Nephron (organoid): Measurements from ENCODE around the gene IL21R.

ENCODE experiments used
- H3K27ac Mint-ChIP-seq, 3 experiments: 2 replicates each; pipeline ENCODE4 v1.8.0; 2020; ENCODE audit warnings: mixed read lengths in 3 of 3, mild to moderate bottlenecking in 2 of 3, moderate library complexity in 1 of 3
- H3K27me3 Mint-ChIP-seq: 2 replicates; pipeline ENCODE4 v1.8.0; 2021; ENCODE audit warnings: low read depth, mild to moderate bottlenecking, moderate library complexity, mixed read lengths
- H3K36me3 Mint-ChIP-seq: 2 replicates; pipeline ENCODE4 v1.8.0; 2020; ENCODE audit warnings: low read depth, mixed read lengths
- H3K4me1 Mint-ChIP-seq: 2 replicates; pipeline ENCODE4 v1.8.0; 2020; ENCODE audit warnings: mixed read lengths
- H3K4me3 Mint-ChIP-seq, 3 experiments: 2 replicates each; pipeline ENCODE4 v1.8.0; 2020; ENCODE audit warnings: mild to moderate bottlenecking in 3 of 3, mixed read lengths in 3 of 3, moderate library complexity in 2 of 3
- H3K9me3 Mint-ChIP-seq: 2 replicates; pipeline ENCODE4 v1.8.0; 2020; ENCODE audit warnings: mixed read lengths
- TF ChIP-seq, protein P1 (sequence below), 3 experiments: fragments of 200-600 bp; sonication (generic); IDR thresholded peaks; one replicate each; pipeline ENCODE4 v1.5.0; 2021; ENCODE audit warnings: antibody characterized with exemption in 3 of 3; ENCODE audit not compliant: unreplicated experiment in 3 of 3

The IL21R gene

GRCh38 chr16:27370318-27370717, 31.7 kb upstream of the IL21R start:
- H3K27ac Mint-ChIP-seq: no peak overlapping the region
- H3K4me1 Mint-ChIP-seq: no peaks in the 10 kb centered on the region
- H3K4me3 Mint-ChIP-seq: no peak overlapping the region
- H3K36me3 Mint-ChIP-seq: no peaks in the 10 kb centered on the region
- peaks cover 13% of the 10 kb centered on the region for H3K27me3 Mint-ChIP-seq
- peaks cover 6% of the 10 kb centered on the region for H3K9me3 Mint-ChIP-seq
- TF ChIP-seq, protein P1, sequence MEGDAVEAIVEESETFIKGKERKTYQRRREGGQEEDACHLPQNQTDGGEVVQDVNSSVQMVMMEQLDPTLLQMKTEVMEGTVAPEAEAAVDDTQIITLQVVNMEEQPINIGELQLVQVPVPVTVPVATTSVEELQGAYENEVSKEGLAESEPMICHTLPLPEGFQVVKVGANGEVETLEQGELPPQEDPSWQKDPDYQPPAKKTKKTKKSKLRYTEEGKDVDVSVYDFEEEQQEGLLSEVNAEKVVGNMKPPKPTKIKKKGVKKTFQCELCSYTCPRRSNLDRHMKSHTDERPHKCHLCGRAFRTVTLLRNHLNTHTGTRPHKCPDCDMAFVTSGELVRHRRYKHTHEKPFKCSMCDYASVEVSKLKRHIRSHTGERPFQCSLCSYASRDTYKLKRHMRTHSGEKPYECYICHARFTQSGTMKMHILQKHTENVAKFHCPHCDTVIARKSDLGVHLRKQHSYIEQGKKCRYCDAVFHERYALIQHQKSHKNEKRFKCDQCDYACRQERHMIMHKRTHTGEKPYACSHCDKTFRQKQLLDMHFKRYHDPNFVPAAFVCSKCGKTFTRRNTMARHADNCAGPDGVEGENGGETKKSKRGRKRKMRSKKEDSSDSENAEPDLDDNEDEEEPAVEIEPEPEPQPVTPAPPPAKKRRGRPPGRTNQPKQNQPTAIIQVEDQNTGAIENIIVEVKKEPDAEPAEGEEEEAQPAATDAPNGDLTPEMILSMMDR (IDR thresholded peaks at IDR 0.05; ENCODE audit: unreplicated experiment in 3 of 3): no peak

DNA sequence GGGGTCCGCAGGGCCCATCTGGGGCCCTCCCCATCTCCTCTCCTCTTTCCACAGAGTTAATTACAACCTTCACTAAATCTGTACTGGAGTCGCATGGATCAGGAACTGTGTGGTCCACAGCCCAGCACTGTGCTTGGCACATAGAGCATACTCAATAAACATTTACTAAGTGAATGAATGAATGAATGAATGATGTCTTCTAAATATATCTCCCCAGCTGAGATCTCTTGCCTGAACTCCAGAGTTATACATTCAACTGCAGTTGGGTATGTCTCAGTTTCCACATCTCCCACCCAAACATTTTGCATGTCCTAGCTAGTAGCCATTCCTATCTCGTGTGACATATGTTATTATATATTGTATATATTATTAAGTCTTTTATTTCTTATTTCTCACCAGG, 28.7 kb upstream of the IL21R start:
- no peaks in the 10 kb centered on the region for H3K4me1 Mint-ChIP-seq
- TF ChIP-seq, protein P1 (IDR thresholded peaks at IDR 0.05; ENCODE audit: unreplicated experiment in 3 of 3): no peak
- no peak overlapping the region for H3K27ac Mint-ChIP-seq
- no peak overlapping the region for H3K4me3 Mint-ChIP-seq
- peaks cover 12% of the 10 kb centered on the region for H3K27me3 Mint-ChIP-seq
- peaks cover 6% of the 10 kb centered on the region for H3K9me3 Mint-ChIP-seq
- no peaks in the 10 kb centered on the region for H3K36me3 Mint-ChIP-seq

GRCh38 chr16:27374221-27374803, 27.7 kb upstream of the IL21R start:
- Mint-ChIP-seq H3K27me3 (peaks cover 9% of the 10 kb centered on the region), H3K36me3 (no peaks in the 10 kb centered on the region), H3K27ac (no peak overlapping the region), H3K4me3 (no peak overlapping the region), H3K4me1 (no peaks in the 10 kb centered on the region), H3K9me3 (peaks cover 6% of the 10 kb centered on the region)
- TF ChIP-seq, protein P1 (IDR thresholded peaks at IDR 0.05; ENCODE audit: unreplicated experiment in 3 of 3): no peak

GRCh38 chr16:27374804-27375425, 27.1 kb upstream of the IL21R start:
- no peak overlapping the region for H3K27ac Mint-ChIP-seq
- H3K9me3 Mint-ChIP-seq: peaks cover 3% of the 10 kb centered on the region
- no peaks in the 10 kb centered on the region for H3K4me1 Mint-ChIP-seq
- TF ChIP-seq, protein P1 (IDR thresholded peaks at IDR 0.05; ENCODE audit: unreplicated experiment in 3 of 3): peak; percentile 54 to 65 (median 59)
- H3K36me3 Mint-ChIP-seq: no peaks in the 10 kb centered on the region
- no peak overlapping the region for H3K4me3 Mint-ChIP-seq
- peaks cover 4% of the 10 kb centered on the region for H3K27me3 Mint-ChIP-seq

GRCh38 chr16:27377666-27378485, 24.1 kb upstream of the IL21R start:
- Mint-ChIP-seq H3K9me3 (no peaks in the 10 kb centered on the region), H3K27ac (no peak overlapping the region), H3K36me3 (no peaks in the 10 kb centered on the region)

More at GRCh38 chr16:27377666-27378485, 24.1 kb upstream of the IL21R start:
- no peaks in the 10 kb centered on the region for H3K4me1 Mint-ChIP-seq
- no peak overlapping the region for H3K4me3 Mint-ChIP-seq
- H3K27me3 Mint-ChIP-seq: no peaks in the 10 kb centered on the region
- TF ChIP-seq, protein P1 (IDR thresholded peaks at IDR 0.05; ENCODE audit: unreplicated experiment in 3 of 3): no peak
